ENCODE measurements around the gene MDM2.
"Not testable (repeated sequence)": the region's sequence is repeated elsewhere in the genome, so short reads cannot be mapped to it uniquely, and the experiment has no call there.

Gene MDM2

DNA sequence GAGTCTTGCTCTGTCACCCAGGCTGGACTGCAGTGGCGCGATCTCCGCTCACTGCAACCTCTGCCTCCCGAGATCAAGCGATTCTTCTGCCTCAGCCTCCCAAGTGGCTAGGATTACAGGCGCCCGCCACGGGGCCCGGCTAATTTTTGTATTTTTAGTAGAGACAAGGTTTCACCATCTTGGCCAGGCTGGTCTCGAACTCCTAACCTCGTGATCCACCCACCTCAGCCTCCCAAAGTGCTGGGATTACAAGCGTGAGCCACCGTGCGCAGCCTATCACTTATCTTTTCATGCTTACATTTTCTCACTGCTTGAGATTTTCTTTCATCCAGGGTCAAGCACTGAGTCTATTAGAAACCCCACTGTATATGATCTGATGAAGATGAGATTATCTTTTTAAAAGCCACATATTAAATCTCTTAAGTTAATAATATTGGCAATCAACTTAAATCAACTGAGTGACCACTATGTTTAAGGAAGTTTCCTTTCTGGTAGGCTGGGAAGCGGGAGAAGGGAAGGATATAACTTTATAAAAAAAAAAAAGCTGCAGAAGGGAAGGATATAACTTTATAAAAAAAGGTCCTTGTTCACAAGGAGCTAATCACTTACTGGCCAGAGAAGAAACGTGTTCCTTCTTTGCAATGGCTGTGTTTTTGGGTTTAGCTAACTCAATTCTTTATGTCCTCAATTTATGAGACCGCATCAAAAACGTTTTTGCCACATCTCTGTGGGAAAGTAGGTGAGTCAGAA lies 1.3 kb upstream of the MDM2 start:
- Histone ChIP-seq H3K4me3 (ENCODE audit: extremely low read depth, insufficient read depth, low read length, poor library complexity, severe bottlenecking) (no peak overlapping the region), H3K9me3 (ENCODE audit: control insufficient read depth, low read length) (no peaks in the 10 kb centered on the region), H3K27ac (ENCODE audit: low read depth, low read length, severe bottlenecking) (no peak overlapping the region), H3K36me3 (ENCODE audit: control insufficient read depth, insufficient read depth, low read length) (peaks cover 18% of the 10 kb centered on the region), H3K4me1 (ENCODE audit: control insufficient read depth, insufficient read depth, low read length, poor library complexity, severe bottlenecking) (peaks cover 8% of the 10 kb centered on the region)
- 97 to 98% methylated on average over 7 to 8 of the region's 18 CpGs for WGBS, 2 experiments (ENCODE audit: insufficient coverage in 2 of 2)

- Histone ChIP-seq H3K4me3 (ENCODE audit: extremely low read depth, insufficient read depth, low read length, poor library complexity, severe bottlenecking) (peak overlapping the region; percentile 89), H3K36me3 (ENCODE audit: control insufficient read depth, insufficient read depth, low read length) (peaks cover 24% of the 10 kb centered on the region), H3K27ac (ENCODE audit: low read depth, low read length, severe bottlenecking) (peak overlapping the region; percentile 97)
- not testable (repeated sequence) for H3K9me3 ChIP-seq (ENCODE audit: control insufficient read depth, low read length); H3K4me1 ChIP-seq (ENCODE audit: control insufficient read depth, insufficient read depth, low read length, poor library complexity, severe bottlenecking)
- WGBS, 2 experiments (ENCODE audit: insufficient coverage in 2 of 2), result 49 to 58% methylated on average over 10 of the region's 10 CpGs
Observed at GRCh38 chr12:68807274-68807575, 752 bp upstream of the MDM2 start.

- Histone ChIP-seq H3K9me3 (ENCODE audit: control insufficient read depth, low read length) (no peaks in the 10 kb centered on the region), H3K36me3 (ENCODE audit: control insufficient read depth, insufficient read depth, low read length) (peaks cover 37% of the 10 kb centered on the region)
- 0% methylated on average over 33 to 46 of the region's 61 CpGs for WGBS, 2 experiments (ENCODE audit: insufficient coverage in 2 of 2)
Observed at GRCh38 chr12:68808388-68809189, 612 bp downstream of the MDM2 start.

DNA sequence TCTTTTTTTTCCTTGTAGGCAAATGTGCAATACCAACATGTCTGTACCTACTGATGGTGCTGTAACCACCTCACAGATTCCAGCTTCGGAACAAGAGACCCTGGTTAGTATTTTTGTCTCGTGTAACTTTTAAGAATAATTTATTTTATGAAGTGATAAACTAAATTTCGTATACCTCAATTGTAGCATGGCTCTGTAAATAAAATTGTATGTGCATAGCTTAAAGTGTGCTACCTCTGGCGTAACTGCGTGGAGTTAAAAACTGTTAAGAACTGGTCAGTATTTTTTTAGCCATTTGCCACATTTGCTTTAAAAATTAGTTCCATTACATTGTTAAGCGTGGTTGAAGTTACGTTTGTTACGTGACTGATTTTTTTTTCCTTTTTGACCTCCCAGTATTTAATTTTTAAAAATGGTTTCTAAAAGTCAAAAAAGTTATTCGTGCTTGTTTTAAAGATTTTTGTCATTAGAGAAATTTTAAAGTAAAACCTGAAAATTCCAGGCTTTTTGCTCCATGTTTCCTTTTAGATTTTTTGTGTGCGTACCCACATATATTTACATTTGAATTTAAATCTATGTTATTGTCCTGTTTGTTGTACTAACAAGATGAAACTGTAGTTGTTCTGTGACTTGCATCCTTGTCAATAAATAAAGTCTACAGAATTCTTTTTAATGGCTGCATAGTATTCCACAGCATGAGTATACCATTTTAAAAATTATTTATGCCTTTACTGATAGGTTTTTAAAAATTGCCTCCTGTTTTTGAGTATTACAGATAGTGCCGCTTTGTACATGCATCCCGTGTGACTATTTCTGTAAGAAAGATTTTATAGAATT lies 1.4 kb downstream of the MDM2 start:
- Histone ChIP-seq H3K4me3 (ENCODE audit: extremely low read depth, insufficient read depth, low read length, poor library complexity, severe bottlenecking) (peak overlapping the region; percentile 89), H3K36me3 (ENCODE audit: control insufficient read depth, insufficient read depth, low read length) (peaks cover 45% of the 10 kb centered on the region), H3K4me1 (ENCODE audit: control insufficient read depth, insufficient read depth, low read length, poor library complexity, severe bottlenecking) (peaks cover 6% of the 10 kb centered on the region), H3K27ac (ENCODE audit: low read depth, low read length, severe bottlenecking) (peak overlapping the region; percentile 97), H3K9me3 (ENCODE audit: control insufficient read depth, low read length) (no peaks in the 10 kb centered on the region)
- WGBS, 2 experiments (ENCODE audit: insufficient coverage in 2 of 2), result 82 to 83% methylated on average over 2 to 4 of the region's 12 CpGs

More at GRCh38 chr12:68808388-68809189, 612 bp downstream of the MDM2 start:
- peaks cover 9% of the 10 kb centered on the region for H3K4me1 ChIP-seq (ENCODE audit: control insufficient read depth, insufficient read depth, low read length, poor library complexity, severe bottlenecking)
- peak overlapping the region; percentile 97 for H3K27ac ChIP-seq (ENCODE audit: low read depth, low read length, severe bottlenecking)
- H3K4me3 ChIP-seq (ENCODE audit: extremely low read depth, insufficient read depth, low read length, poor library complexity, severe bottlenecking), result peak overlapping the region; percentile 89

DNA sequence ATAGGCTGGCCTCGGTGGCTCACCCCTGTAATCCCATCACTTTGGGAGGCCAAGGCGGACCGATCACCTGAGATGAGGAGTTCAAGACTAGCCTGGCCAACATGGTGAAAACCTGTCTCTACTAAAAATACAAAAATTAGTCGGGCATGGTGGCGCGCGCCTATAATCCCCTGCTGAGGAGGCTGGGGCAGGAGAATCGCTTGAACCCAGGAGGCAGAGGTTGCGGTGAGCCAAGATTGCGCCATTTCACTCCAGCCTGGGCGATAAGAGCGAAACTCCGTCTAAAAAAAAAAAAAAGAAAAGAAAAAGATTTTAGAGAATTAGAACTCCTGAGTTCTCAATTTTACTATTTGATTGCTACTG lies 2.0 kb downstream of the MDM2 start:
- WGBS, 2 experiments (ENCODE audit: insufficient coverage in 2 of 2), result 90 to 95% methylated on average over 10 to 11 of the region's 13 CpGs
- H3K36me3 ChIP-seq (ENCODE audit: control insufficient read depth, insufficient read depth, low read length), result peaks cover 51% of the 10 kb centered on the region
- H3K27ac ChIP-seq (ENCODE audit: low read depth, low read length, severe bottlenecking); H3K9me3 ChIP-seq (ENCODE audit: control insufficient read depth, low read length); H3K4me1 ChIP-seq (ENCODE audit: control insufficient read depth, insufficient read depth, low read length, poor library complexity, severe bottlenecking): not testable (repeated sequence)
- peak overlapping the region; percentile 89 for H3K4me3 ChIP-seq (ENCODE audit: extremely low read depth, insufficient read depth, low read length, poor library complexity, severe bottlenecking)

DNA sequence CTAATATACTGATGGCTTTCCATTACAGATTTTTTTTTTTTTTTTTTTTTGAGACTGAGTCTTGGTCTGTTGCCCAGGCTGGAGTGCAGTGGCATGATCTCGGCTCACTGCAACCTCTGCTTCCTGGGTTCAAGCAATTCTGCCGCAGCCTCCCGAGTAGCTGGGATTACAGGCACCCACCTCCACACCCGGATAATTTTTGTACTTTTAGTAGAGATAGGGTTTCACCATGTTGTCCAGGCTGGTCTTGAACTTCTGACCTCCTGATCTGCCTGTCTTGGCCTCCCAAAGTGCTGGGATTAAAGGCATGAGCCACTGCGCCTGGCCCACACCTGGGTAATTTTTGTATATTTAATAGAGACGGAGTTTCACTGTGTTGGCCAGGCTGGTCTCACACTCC lies 3.6 kb downstream of the MDM2 start:
- H3K36me3 ChIP-seq (ENCODE audit: control insufficient read depth, insufficient read depth, low read length), result peaks cover 66% of the 10 kb centered on the region
- H3K27ac ChIP-seq (ENCODE audit: low read depth, low read length, severe bottlenecking); H3K4me1 ChIP-seq (ENCODE audit: control insufficient read depth, insufficient read depth, low read length, poor library complexity, severe bottlenecking); H3K9me3 ChIP-seq (ENCODE audit: control insufficient read depth, low read length): not testable (repeated sequence)
- WGBS, 2 experiments (ENCODE audit: insufficient coverage in 2 of 2), result 95 to 100% methylated on average over 4 to 5 of the region's 6 CpGs
- H3K4me3 ChIP-seq (ENCODE audit: extremely low read depth, insufficient read depth, low read length, poor library complexity, severe bottlenecking), result peak overlapping the region; percentile 89

DNA sequence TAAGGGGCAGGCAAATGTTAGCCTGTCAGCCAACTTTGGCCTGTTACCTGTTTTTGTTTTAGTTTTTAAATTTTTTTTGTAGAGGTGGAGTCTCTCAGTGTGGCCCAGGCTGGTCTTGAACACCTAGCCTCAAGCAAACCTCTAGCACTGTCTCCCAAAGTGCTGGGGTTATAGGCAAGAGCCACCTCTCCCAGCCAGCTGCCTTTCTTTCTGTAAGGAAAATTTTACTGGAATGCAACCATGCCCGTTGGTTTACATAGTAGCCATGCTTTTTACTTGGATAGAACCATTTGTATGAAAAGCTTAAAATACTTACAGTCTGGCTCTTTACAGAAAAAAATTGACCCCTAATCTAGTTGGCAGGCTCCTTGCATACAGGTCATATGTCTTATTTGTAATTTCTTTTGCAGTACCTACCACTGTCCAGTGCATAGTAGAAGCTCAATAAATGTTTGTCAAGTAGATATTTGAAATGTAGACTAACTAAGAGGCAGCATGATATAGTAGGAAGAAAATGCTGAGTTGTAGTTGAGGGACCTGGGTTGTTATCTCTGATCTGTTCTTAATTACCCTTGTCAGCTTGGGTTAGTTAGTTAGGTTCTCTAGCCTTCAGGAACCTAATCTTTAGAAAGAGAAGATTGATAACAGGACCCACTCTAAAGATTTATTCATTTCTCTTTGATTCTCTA lies 4.7 kb downstream of the MDM2 start:
- H3K4me1 ChIP-seq (ENCODE audit: control insufficient read depth, insufficient read depth, low read length, poor library complexity, severe bottlenecking), result peaks cover 4% of the 10 kb centered on the region
- H3K36me3 ChIP-seq (ENCODE audit: control insufficient read depth, insufficient read depth, low read length), result peaks cover 76% of the 10 kb centered on the region
- peak overlapping the region; percentile 89 for H3K4me3 ChIP-seq (ENCODE audit: extremely low read depth, insufficient read depth, low read length, poor library complexity, severe bottlenecking)
- H3K9me3 ChIP-seq (ENCODE audit: control insufficient read depth, low read length), result no peaks in the 10 kb centered on the region
- H3K27ac ChIP-seq (ENCODE audit: low read depth, low read length, severe bottlenecking), result no peak overlapping the region
- WGBS, 2 experiments (ENCODE audit: insufficient coverage in 2 of 2), result 88% methylated on average over 1 of the region's 1 CpG; no CpG with 5 or more reads in 1 of the 2 experiments

GRCh38 chr12:68813242-68813593 lies 5.2 kb downstream of the MDM2 start:
- Histone ChIP-seq H3K9me3 (ENCODE audit: control insufficient read depth, low read length) (no peaks in the 10 kb centered on the region), H3K4me3 (ENCODE audit: extremely low read depth, insufficient read depth, low read length, poor library complexity, severe bottlenecking) (peak overlapping the region; percentile 89), H3K4me1 (ENCODE audit: control insufficient read depth, insufficient read depth, low read length, poor library complexity, severe bottlenecking) (peaks cover 4% of the 10 kb centered on the region), H3K36me3 (ENCODE audit: control insufficient read depth, insufficient read depth, low read length) (peaks cover 80% of the 10 kb centered on the region), H3K27ac (ENCODE audit: low read depth, low read length, severe bottlenecking) (no peak overlapping the region)
- WGBS, 2 experiments (ENCODE audit: insufficient coverage in 2 of 2), result 100% methylated on average over 1 to 2 of the region's 2 CpGs

DNA sequence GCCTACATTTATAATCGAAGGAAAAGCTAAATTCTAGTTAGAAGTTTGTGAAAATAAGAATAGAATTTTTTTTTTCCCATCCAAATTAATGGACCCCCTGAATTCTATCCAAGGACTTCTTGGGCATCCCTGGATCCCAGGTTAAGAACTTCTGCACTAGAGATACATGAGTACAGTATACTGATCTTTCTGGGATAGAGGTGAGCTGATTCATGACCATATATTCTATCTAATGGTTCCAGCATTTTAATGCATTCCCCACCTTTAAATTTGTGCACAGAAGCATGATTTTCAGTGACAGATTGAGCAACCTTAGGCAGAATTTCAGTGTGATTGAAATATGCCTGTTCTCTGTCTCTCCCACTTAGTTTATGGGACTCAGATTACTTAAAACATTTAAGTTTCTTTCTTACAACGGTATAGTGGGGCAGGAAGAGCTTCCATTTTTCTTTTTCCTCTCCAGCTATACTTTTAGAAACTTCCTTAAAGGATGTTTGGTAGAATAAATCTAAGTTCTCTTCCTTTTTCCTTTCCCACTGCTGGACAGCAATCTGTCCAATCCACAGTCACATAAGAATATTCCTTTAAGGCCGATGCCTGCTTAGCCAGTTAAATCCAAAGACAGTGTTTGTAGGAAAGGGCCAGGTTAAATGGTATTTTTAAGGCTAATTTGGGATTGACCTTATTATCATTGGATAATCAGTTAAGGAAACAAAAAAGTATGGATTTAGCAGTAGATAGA lies 6.7 kb downstream of the MDM2 start:
- WGBS, 2 experiments (ENCODE audit: insufficient coverage in 2 of 2), result no CpG with 5 or more reads among the region's 3 CpGs
- no peaks in the 10 kb centered on the region for H3K9me3 ChIP-seq (ENCODE audit: control insufficient read depth, low read length)
- H3K36me3 ChIP-seq (ENCODE audit: control insufficient read depth, insufficient read depth, low read length), result peaks cover 91% of the 10 kb centered on the region
- no peak overlapping the region for H3K27ac ChIP-seq (ENCODE audit: low read depth, low read length, severe bottlenecking)
- H3K4me3 ChIP-seq (ENCODE audit: extremely low read depth, insufficient read depth, low read length, poor library complexity, severe bottlenecking), result peak overlapping the region; percentile 6
- peaks cover 4% of the 10 kb centered on the region for H3K4me1 ChIP-seq (ENCODE audit: control insufficient read depth, insufficient read depth, low read length, poor library complexity, severe bottlenecking)
